Stomach (tissue), 9 donors: ENCODE results near the gene COL16A1. TPM values are rescaled to one million over a fixed set of nuclear protein-coding genes. Genes with fewer than 3 reads are reported as not detected.

Experiments used
- DNase-seq, 2 donors: peaks; one replicate each; pipeline versions ENCODE4 v3.0.0 to v3.0.0-alpha.2; 2013 to 2019
- H3K27ac ChIP-seq, 5 donors: fragments of 200-600 bp in 4 of 5; sonication (generic) in 4 of 5; one replicate each; pipeline ENCODE4 v1.5.1; 2013 to 2019; ENCODE audit warnings: mild to moderate bottlenecking in 1 of 5, moderate library complexity in 1 of 5
- H3K27me3 ChIP-seq, 3 donors: fragments of 200-600 bp; sonication (generic); one replicate each; pipeline ENCODE4 v1.5.1; 2017 to 2019; ENCODE audit warnings: mixed run types in 1 of 3
- H3K36me3 ChIP-seq, 4 donors: fragments of 200-600 bp; sonication (generic); 1 replicate in 3 of 4; 2 replicates in 1 of 4; pipeline ENCODE4 v1.5.1; 2016 to 2019
- H3K4me1 ChIP-seq, 4 donors: fragments of 200-600 bp; sonication (generic); one replicate each; pipeline ENCODE4 v1.5.1; 2016 to 2019
- H3K4me3 ChIP-seq, 4 donors: fragments of 200-600 bp; sonication (generic) in 3 of 4; one replicate each; pipeline ENCODE4 v1.5.1; 2016 to 2019; ENCODE audit warnings: mild to moderate bottlenecking in 1 of 4
- H3K9me3 ChIP-seq, 4 donors: fragments of 200-600 bp; sonication (generic); one replicate each; pipeline ENCODE4 v1.5.1; 2016 to 2019
- EP300 ChIP-seq: sonication (generic); formaldehyde crosslinking; IDR thresholded peaks from one replicate; pipeline ENCODE4 v1.6.1; 2017; ENCODE audit warnings: antibody characterized with exemption
- POLR2A ChIP-seq, 4 donors: fragments of 450-650 bp; IDR thresholded peaks; one replicate each; pipeline ENCODE4 v1.6.1; 2016; ENCODE audit warnings: antibody characterized with exemption in 4 of 4, control low read depth in 2 of 4, mild to moderate bottlenecking in 1 of 4, moderate library complexity in 1 of 4
- POLR2AphosphoS5 ChIP-seq, 3 donors: sonication (generic); formaldehyde crosslinking; IDR thresholded peaks; one replicate each; pipeline ENCODE4 v1.6.1; 2016; ENCODE audit warnings: antibody characterized with exemption in 3 of 3
- WGBS, 5 donors: extraction: QIAGEN DNeasy Blood & Tissue Kit in 3 of 5; methylation state at CpG; one replicate each; pipeline versions ENCODE4 v1.1.5 to v1.1.7; 2013 to 2018; 5-methylcytosine and 5-hydroxymethylcytosine counted together
- intact Hi-C: fragments of 100-400 bp; cut with DNase I; formaldehyde crosslinking; loops from one replicate; pipeline ENCODE4 v1.15.1; 2023; ENCODE audit warnings: low total_unique reads
- polyA plus RNA-seq, 3 donors: library from polyadenylated mRNA; stranded (reverse); fragments of 200-250 nt; gene quantifications; one replicate each; pipeline ENCODE4 v1.2.3, GENCODE V29; 2013
- total RNA-seq, 5 donors: library from RNA; depleted of rRNA; stranded (reverse); fragments of >200 nt; gene quantifications; one replicate each; pipeline versions ENCODE4 v1.1.0 to v1.2.3, GENCODE V29; 2014 to 2016
- TF ChIP-seq, protein P1 (sequence below), 7 experiments: fragments of 450-650 bp in 4 of 7; fragments of 200-600 bp in 3 of 7; sonication (generic) in 3 of 7; IDR thresholded peaks; one replicate each; pipeline ENCODE4 v1.5.1; 2016 to 2019; ENCODE audit warnings: antibody characterized with exemption in 7 of 7, control low read depth in 2 of 7, mild to moderate bottlenecking in 1 of 7
- donor health status: healthy with polysubstance abuse.
- donor health status: Bipolar disorder and iron deficiency.
- donor health status: healthy.

COL16A1 gene
- total and polyA plus RNA-seq, 8 donors = 19.8 to 127 (median 74.1) TPM

DNA sequence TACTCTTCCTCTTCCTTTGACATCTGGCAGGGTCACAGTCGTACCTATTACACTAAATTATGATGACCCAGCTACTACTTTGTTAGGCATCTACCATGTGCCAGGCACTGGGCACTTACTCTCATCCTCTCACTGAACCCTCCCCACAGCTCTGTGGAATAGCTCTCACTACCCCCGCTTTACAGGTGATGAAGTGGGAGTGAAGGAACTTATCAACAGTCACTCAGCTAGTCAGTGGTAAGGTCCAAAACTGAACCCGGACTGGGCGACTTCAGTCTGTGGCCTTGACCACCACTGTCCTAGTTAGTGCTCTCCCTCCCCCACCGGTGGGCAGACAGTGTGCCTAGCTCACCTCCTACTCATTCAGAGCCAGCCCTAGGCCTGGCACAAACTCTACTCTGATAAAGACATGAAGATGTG is 48.0 kb upstream of the COL16A1 start:
- peaks cover 0 to 3% (median 0%) of the 10 kb centered on the region in 3 donors for H3K27me3 ChIP-seq
- no peaks in the 10 kb centered on the region for H3K36me3 ChIP-seq
- intact Hi-C loops = no loop called here
- no peak for DNase-seq
- peaks cover 8 to 14% (median 12%) of the 10 kb centered on the region in 4 donors for H3K4me1 ChIP-seq
- H3K9me3 ChIP-seq = no peaks in the 10 kb centered on the region
- WGBS, 5 donors = 69 to 95% (median 80%) methylated on average over 4 to 5 of the region's 5 CpGs
- no peak overlapping the region for H3K27ac ChIP-seq
- TF ChIP-seq POLR2A (IDR thresholded peaks at IDR 0.05) = no peak
- TF ChIP-seq, protein P1, sequence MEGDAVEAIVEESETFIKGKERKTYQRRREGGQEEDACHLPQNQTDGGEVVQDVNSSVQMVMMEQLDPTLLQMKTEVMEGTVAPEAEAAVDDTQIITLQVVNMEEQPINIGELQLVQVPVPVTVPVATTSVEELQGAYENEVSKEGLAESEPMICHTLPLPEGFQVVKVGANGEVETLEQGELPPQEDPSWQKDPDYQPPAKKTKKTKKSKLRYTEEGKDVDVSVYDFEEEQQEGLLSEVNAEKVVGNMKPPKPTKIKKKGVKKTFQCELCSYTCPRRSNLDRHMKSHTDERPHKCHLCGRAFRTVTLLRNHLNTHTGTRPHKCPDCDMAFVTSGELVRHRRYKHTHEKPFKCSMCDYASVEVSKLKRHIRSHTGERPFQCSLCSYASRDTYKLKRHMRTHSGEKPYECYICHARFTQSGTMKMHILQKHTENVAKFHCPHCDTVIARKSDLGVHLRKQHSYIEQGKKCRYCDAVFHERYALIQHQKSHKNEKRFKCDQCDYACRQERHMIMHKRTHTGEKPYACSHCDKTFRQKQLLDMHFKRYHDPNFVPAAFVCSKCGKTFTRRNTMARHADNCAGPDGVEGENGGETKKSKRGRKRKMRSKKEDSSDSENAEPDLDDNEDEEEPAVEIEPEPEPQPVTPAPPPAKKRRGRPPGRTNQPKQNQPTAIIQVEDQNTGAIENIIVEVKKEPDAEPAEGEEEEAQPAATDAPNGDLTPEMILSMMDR (IDR thresholded peaks at IDR 0.05) = no peak
- TF ChIP-seq POLR2AphosphoS5 (IDR thresholded peaks at IDR 0.05) = no peak
- TF ChIP-seq EP300 = no peak
- H3K4me3 ChIP-seq = no peak overlapping the region

- intact Hi-C loops = no loop called here
- Histone ChIP-seq H3K27ac (no peak overlapping the region), H3K4me1 (peaks cover 8 to 18% (median 14%) of the 10 kb centered on the region in 4 donors), H3K27me3 (peaks cover 0 to 3% (median 0%) of the 10 kb centered on the region in 3 donors), H3K36me3 (no peaks in the 10 kb centered on the region), H3K4me3 (no peak overlapping the region), H3K9me3 (no peaks in the 10 kb centered on the region)
- WGBS, 5 donors = 45 to 57% (median 50%) methylated on average over 11 of the region's 11 CpGs
- TF ChIP-seq EP300 = no peak
- no peak for TF ChIP-seq POLR2AphosphoS5 (IDR thresholded peaks at IDR 0.05)
- TF ChIP-seq, protein P1 (IDR thresholded peaks at IDR 0.05) = no peak
- TF ChIP-seq POLR2A (IDR thresholded peaks at IDR 0.05) = no peak
- no peak for DNase-seq
Observed at GRCh38 chr1:31750858-31751510, 47.2 kb upstream of the COL16A1 start.

DNA sequence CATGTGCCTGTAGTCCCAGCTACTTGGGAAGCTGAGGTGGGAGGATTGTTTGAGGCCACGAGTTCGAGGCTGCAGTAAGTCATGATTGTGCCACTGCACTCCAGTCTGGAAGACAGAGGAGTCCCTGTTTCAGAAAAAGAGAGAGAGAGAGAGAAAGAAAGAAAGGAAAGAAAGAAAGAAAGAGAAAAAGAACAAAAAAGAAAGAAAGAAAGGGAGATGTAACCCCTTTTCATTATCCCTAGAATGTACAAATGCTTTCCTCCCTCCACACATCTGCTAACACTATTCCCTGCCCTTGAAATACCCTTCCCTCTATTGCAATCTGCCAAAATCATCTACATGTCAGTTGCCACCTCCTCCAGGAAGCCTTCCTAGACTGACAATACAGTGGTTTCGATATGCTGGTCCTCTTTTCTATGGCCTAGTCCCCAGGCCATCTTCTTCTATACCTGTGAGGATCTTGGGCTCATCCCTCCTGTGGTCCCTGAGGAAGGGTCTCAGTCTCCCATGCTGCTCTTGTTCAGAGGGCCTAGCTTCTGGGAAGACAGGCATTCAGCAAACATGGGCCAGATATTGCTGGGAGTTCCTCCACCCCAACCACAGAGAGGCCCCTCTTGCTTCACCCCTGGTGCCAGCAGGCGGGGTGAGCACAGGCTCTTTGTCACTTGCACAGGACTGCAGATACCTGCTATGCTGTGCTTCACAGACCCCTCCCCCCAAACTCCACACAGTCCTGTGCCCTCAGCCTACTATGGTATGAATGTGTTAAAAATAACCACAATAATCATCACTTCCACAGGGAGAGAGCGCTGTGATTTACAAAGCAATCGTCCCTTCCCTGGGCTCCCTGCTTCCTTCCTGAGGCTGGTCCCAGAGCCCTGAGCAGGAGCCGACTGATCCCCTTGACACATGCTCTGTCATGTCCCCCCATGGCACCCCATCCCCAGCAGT is 46.2 kb upstream of the COL16A1 start:
- no peaks in the 10 kb centered on the region for H3K9me3 ChIP-seq

DNA sequence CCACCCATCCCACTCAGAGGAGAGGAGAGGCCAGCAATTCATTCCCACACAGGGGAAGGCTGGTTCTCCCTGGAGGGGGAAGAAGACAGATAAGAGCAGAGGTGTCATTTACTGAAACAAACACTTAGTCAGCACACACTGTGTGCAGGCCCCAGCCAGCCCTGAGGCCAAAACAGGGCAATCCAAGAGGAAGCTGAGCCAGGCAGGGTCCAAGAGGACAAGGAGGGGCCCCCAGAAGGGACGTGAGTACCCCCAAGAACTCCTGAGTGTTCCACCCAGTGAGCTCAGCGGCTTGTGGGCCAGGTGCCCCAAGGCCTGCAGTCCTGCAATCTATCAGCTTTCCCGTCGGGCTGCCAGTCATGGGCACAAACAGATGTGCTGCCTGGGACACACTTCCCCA is 44.5 kb upstream of the COL16A1 start:
- DNase-seq = no peak
- intact Hi-C loops = no loop called here
- H3K27ac ChIP-seq = no peak overlapping the region
- no peaks in the 10 kb centered on the region for H3K9me3 ChIP-seq
- no peaks in the 10 kb centered on the region for H3K36me3 ChIP-seq
- peaks cover 0 to 13% (median 8%) of the 10 kb centered on the region in 4 donors for H3K4me1 ChIP-seq
- H3K27me3 ChIP-seq = peaks cover 0 to 3% (median 0%) of the 10 kb centered on the region in 3 donors
- H3K4me3 ChIP-seq = no peak overlapping the region
- TF ChIP-seq, protein P1 (IDR thresholded peaks at IDR 0.05) = no peak
- TF ChIP-seq EP300 (no peak), POLR2A (IDR thresholded peaks at IDR 0.05) (no peak), POLR2AphosphoS5 (IDR thresholded peaks at IDR 0.05) (no peak)
- 57 to 69% (median 60%) methylated on average over 4 of the region's 4 CpGs for WGBS, 5 donors

More for the DNA sequence above, 46.2 kb upstream of the COL16A1 start:
- no peak for DNase-seq
- WGBS, 5 donors = 78 to 84% (median 79%) methylated on average over 6 to 7 of the region's 7 CpGs
- no peak overlapping the region for H3K27ac ChIP-seq
- no peak overlapping the region for H3K4me3 ChIP-seq
- H3K27me3 ChIP-seq = peaks cover 0 to 3% (median 0%) of the 10 kb centered on the region in 3 donors
- peaks cover 8 to 25% (median 19%) of the 10 kb centered on the region in 4 donors for H3K4me1 ChIP-seq
- TF ChIP-seq EP300 = no peak
- TF ChIP-seq, protein P1 (IDR thresholded peaks at IDR 0.05) = no peak
- TF ChIP-seq POLR2AphosphoS5 (IDR thresholded peaks at IDR 0.05) = no peak
- no peak for TF ChIP-seq POLR2A (IDR thresholded peaks at IDR 0.05)
- intact Hi-C loops = no loop called here
- no peaks in the 10 kb centered on the region for H3K36me3 ChIP-seq
